ENCODE measurements around the gene RRP15.
"Not testable (repeated sequence)": the region's sequence is repeated elsewhere in the genome, so short reads cannot be mapped to it uniquely, and the experiment has no call there.

Gene RRP15

DNA sequence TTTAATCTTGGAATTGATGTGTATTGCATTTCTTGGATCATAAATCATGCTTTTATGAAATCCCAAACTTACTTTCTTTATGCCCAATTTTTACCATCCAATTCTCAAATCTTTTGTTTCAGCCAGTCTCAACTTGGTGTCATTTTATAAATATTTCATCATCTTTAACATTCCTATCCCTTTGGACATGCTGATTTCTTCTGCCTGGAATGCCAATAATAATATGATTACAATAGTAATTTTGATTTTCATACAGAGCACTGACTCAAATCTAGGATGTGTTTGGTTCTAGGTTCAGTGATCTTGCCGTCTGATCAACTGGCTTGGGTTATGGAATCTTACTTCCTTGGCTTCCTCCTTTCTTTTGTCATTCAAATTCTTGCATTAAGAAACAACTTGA is 12.8 kb downstream of the RRP15 start:
- DNase-seq: no peak

DNA sequence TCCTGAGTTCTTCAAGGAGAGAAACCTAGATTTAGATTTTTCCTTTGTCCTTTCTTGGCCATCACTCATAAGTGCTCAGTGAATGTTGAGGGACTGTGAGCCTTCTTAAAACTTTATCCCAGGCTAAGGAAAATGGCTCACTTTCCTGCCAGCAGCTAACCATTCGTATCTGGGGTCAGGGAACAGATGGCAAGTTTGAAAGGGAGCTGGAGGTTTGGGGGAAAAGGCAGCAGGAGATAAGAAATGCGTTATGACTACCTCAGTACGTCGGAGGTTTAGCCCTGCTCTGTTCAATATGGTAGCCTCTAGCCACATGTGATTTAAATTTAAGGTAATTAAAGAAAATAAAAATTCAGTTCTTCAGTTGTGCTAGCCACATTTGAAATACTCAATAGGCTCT is 13.3 kb downstream of the RRP15 start:
- no peak for DNase-seq

DNA sequence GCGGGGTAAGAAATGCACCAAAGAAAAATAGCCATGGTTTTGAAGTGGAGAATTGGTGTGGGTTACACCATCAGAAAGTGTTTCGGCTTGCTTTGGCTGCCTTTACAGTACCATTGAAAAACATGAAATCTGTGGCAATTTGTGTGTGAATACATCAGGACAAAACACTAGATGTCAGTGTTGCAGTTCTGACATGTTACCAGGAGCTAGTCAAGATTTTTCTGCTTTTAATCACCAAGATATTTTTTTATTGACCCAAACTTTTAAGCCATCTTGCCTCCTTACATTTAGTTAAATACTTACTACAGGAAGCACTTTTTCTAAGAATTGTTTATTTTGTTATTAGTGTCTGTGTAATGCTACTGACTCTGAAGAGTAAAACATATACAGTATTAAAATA is 14.3 kb downstream of the RRP15 start:
- no peak for DNase-seq

DNA sequence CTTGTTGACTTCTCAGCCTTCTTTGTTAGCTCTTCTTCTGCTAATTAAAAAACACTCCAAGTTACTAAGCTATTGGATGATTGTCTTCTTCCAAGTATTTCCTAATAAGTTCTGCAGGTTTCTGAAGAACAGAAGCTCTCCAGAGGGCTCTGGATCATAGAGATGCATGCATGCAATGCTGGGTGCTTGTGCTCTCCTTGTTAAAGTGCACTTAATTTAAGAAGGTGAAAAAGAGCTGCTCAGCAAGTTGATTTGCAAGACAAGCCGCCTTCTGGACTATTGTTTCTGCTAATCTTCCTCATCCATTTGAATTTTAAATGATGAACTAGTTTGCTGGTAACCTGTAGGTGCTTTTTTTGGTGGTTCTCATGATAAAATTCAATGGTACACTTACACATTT is 16.1 kb downstream of the RRP15 start:
- no peak for DNase-seq

DNA sequence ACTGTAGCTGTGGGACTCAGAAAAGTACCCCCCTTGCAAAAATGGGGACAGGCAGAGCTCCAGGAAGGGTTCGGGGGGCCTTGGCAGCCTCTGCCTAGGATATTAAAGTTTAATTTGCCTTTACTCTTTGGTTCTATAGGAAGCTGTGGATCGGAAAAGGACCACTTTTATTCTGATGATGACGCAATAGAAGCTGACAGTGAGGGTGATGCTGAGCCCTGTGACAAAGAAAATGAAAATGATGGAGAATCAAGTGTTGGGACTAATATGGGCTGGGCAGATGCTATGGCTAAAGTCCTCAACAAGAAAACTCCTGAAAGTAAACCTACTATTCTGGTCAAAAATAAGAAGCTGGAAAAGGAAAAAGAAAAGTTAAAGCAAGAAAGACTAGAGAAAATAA is 17.1 kb downstream of the RRP15 start:
- DNase-seq: no peak

DNA sequence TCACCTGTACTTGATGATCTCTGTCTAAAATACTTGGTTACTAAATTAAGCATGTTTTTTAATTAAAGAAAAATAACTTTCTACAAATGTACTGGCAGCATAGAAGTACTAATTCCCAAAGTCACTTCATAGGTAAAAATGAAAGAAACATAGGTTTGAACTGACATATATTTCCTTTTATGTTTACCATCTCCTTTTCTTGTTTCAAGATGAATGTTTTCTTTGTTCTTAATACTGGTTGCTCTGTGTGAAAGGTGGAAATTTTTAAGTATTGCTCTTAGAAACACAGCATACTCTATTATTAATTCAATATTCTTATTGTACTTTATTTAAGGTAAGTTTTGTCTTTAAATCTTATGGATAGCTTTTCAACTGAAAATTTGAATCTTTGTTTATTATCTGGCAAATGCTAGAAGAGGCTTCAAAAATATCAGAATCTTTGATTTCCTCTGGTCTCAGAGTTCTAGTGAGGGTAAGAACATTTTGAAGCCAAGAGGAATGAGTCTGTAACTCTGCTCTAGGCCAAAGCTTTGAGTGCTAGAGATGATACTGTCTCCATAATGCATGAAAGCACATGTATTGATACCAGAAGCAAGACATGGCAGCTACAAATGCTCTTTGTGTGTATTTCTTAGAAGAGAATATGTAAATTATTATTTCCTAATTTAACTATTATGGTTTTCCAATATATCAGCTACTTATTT is 18.2 kb downstream of the RRP15 start:
- DNase-seq: no peak

DNA sequence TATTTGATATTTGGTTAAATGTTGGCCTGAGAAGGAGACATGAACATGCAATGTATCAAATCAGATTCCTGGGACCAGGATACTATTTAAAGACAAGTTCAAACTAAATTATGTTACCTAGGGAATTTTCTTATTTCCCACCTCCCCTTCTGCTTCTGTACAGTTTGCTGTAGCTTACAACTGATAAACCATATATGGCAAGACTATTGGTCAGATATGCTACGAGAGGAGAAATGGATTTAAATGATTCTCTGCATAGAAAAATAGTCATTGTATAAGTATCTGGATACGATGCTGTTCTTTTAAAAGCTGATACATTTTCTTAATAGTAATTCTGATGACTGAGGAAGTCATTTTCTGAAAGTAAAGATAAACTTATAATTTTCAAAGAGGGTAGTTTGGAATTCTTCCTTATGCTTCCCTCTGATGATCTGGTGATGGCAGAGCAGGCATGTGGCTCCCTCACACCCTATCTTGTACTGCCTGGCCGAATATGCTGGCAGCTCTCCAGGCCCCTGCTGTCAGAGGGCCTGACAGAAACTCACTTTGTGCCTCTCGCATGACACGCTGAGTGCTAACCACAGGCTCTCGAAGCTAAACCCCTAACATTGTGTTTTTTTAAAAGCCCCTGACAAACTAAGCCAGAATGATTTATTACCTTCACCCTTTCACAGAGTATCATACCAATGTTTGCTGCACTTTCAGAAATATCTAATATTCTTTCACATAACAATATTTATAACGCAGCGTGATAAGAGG is 19.4 kb downstream of the RRP15 start:
- DNase-seq: no peak

DNA sequence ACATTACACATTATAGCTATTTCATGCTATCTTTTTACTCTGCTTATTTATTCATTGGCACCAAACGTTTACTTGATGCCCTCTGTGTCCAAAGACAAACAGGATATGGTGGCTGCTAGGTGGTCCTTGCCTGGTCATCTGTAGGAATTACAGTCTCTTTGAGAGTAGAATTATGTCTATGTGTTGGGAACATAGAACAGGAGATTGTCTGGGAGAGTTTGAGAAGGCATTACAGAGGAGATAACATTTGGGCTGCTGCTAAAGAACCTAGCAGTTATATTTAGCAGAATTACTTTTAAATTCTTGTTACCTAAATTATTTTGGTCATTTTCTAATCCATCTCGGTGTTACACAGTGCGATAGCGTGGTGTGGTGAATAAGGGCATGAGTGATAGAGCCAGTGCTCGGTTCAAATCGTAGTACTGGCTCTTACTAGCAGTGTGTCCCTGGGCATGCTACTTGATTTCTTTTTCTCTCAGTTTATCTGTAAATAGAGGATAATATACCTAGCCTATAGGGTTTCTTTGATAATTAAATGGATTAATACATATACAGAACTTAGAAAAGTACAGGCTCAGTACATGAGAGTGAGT is 20.5 kb downstream of the RRP15 start:
- DNase-seq: no peak

DNA sequence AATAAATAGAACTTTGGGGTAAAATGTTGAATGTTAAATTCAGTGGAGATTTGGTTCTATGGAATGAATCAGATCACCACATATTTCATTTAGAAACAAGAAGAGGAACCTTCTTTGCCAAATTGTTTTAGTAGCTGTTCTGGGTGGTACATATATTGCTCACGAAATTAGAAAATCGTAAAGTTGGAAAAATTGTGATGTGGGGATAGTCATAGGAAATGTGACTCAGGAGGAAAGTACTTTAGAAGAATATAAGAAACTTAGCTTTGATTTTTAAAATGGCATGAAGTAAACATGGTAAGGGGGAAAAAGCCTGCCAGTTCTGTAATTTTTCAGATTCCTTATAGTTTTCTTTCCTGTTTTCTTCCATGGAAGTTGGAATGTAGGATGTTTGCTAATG is 27.4 kb downstream of the RRP15 start:
- no peak for DNase-seq

DNA sequence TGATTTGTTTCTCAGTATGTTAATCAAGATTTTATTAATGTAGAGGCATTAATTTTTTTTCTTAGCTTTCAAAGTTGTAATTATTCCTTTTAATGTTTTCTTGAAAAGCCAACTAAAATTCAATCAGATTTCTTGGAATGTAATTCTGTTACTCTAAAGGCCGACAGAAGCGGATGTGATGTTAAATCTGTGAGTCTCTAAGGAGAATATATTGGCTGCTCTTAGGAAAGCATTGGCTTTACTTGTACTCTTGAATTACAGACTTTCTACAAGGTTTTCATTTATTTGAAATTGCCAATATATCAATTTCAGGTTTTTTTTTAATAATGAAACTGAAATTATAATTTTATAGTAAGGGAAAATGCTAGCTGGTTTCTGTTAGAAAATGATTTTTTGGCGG is 29.2 kb downstream of the RRP15 start:
- no peak for DNase-seq

DNA sequence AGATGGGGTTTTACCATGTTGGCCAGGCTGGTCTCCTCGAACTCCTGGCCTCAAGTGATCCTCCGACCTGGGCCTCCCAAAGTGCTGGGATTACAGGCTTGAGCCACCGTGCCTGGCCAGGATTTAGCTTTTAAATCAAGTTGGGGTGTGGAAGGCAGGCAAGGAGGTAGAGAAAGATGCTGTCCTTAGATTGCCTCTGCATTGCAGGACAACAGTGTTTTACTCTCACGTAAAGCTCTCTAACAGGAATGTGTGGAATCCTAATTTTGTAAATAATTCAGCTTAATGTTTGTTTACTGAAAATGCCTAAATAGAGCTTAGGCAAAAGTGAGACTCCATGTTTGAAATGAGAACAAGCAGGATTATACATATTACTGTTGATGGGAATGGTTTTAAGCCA is 30.5 kb downstream of the RRP15 start:
- DNase-seq: no peak

DNA sequence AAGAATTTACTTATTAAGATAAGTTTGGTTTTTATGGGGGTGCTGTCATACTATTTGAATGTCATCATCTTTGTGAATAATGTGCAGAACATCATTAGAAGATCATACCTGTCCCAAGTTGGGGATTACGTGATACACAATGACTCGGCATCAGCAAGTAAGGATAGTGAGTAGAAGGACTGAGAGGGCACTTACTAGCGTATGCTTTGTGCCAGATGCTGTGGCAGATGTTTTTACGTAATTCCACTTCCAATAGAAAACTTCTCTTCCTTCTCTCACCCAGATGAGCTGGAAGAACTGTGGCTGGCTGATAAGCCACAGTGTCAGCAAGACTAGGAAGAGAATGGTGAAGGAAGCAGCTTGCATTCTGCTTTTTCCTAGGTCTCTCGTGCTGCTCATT is 32.0 kb downstream of the RRP15 start:
- no peak for DNase-seq

DNA sequence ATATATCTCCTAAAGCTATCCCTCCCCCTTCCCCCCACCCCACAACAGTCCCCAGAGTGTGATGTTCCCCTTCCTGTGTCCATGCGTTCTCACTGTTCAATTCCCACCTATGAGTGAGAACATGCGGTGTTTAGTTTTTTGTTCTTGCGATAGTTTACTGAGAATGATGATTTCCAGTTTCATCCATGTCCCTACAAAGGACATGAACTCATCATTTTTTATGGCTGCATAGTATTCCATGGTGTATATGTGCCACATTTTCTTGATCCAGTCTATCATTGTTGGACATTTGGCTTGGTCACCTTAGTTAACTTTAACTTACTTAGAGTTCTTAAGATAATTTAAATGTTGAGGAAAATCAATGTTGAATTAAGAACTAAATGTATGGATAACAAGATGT is 35.1 kb downstream of the RRP15 start:
- not testable (repeated sequence) for DNase-seq

DNA sequence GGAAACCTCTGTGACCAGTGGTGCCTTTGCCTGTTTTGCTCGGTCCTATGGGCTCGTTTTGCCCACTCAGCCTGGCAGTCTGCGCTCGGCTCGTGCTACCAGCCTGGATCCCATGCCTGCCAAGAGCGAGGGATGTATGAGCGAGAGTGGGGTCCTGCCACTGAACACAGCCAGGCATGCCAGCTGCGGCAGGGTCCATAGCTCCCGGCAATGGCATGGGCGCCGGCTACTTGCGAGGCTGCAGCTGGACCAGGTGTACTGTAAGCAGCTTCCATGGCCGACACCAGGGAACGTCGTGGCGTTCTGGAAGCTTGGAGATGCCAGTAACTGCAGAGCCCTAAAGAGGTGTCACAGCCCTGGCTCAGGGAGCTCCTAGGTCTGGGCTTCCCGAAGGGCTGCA is 37.7 kb downstream of the RRP15 start:
- no peak for DNase-seq

DNA sequence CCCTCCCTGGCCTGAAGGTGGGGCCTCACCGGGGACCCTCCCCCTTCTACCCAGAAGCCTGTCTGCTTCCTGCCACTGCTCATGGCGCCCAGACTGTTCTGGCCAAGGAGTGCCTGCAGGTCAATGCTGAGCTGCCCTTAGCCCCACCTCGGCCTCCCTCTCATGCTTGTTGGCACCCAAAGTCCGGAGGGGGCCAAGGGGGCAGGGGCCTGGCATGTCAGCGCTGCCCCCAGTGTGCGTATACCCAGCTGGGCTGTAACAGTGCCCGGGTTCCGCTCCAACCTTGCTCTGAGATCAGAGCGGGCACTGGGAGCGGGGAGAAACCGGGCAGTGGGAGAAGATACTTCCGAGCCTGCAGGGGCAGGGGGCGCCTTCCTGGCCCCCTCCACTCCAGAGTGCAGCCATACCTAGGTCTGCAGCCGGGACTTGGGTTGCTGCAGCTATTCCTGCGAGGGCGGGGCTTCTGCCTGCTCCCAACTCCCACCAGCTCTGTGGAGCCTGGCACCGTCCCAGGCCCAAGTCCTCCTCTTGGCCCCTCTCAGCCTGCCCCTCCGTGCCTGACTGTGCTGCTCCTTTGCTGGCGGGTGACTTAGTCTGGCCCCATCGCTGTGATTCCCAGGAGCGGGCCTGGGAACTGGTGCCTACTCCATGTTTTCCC is 38.6 kb downstream of the RRP15 start:
- no peak for DNase-seq

DNA sequence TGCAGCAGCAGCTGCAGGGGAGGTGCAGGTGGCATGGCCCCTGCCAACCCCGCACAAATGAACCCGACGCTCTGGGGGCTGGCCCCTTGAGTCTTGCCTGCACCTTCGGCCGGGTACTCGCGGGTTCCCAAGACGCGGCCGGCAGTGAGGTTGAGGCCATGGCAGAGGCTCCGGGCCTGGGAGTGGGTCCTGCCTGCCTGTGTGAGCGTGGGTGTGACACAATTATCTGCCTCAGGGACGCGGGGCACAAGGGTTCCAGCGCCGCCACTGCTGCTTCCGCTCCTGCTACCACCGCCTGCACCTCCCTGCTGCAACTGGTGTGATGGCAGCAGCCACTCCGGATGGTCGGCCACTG is 39.1 kb downstream of the RRP15 start:
- no peak for DNase-seq

DNA sequence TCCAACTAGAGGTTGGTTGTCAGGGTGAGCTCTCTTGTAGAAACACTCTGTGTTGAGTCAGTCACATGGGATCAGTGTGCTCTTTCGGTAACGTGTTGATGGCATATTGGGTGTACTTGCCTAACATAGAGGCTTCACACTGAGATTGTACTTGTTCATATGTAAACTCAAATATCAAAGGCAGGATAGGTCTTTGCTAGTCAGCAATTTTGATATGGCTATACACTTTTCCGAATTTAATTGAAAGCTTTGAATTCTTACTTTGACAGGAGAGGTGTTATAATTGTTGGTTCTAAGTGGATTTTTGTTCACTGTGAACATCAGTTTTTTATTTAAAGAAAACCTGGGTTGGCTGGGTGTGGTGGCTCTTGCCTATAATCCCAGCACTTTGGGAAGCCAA is 43.7 kb downstream of the RRP15 start:
- DNase-seq: no peak

DNA sequence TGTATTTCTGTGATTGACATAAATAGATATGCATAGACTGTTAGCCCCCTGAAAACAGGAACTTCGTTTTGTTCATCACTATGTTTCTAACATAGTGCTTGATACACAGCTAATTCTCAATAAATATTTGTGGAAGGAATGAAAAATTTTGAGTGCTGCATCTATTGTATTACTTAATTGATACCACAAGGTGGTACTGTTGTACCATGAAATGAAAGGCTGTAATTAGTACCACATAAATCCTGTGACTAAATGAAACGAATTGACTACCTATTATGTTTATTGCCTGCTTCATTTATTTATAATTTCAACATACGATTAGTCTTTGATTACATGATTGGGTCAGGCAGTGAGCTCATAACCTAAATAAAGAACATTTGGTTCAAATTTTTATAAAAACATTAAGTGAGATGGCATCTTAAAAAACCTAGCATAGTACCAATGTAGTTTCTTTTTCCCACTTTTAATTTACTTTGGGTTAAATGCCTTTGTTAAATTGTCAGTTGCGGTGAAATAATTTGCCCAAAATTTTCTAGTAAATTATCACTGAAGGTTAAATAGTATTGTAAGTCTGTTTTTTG is 45.0 kb downstream of the RRP15 start:
- DNase-seq: no peak

DNA sequence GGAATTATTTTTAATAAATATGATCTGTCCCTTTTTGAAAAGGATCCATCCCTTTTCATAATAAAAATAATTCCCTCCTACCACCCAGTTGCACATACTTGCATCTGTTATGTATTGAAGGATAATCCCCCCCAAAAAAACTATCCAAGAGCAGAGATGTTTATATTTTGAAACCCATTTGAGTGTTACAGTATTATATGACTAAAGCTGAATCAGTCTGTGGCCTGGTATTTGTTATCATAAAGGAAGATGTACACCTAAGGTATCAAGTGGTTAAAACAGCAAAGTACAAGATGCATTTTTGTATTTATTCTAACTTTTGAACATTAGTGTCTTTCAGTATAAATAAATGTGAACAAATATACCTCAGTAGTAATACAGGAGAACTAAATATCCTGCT is 47.3 kb downstream of the RRP15 start:
- no peak for DNase-seq

DNA sequence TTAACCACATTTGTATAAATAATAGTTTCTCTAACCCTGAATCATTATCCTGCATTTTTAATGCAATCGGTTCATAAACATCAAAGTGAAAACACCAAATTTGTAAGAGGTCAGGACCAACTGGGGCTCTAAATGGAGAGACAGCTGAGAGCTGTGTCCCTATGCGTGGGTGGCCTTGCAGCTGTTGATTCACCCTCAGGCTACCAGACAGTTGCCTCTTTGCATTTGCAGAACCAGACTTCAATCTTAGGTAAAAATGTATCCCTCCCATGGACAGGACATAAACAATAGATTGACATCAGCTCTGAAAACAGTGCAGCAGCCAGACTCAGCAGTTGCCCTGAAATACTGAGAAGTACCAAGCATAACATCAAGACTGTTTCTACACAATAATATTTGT is 51.2 kb downstream of the RRP15 start:
- no peak for DNase-seq

DNA sequence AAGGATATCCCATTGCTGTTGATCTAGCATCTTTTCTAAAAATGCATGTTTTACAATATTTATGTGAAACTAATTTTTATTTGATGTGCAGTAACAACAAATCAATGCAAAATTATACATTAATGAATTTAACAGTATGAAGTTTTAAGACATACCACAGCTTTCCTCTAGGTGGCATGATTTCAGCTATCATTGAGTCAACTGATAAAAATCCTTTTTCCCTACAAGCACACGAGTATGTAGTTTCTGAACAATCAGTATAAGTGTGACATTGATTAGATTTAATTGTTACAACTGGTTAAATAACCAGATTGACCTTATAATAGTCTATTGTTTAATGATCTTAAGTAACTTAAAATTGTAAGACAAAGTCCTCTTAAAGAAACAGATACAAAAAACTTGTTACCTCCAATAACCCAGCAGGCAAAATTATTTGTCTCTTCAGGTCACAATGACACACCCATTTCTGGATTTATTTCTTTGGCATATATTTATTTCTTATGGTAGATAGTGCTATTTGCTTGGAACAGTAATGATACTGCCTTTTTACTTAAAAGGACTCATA is 54.3 kb downstream of the RRP15 start:
- DNase-seq: no peak

DNA sequence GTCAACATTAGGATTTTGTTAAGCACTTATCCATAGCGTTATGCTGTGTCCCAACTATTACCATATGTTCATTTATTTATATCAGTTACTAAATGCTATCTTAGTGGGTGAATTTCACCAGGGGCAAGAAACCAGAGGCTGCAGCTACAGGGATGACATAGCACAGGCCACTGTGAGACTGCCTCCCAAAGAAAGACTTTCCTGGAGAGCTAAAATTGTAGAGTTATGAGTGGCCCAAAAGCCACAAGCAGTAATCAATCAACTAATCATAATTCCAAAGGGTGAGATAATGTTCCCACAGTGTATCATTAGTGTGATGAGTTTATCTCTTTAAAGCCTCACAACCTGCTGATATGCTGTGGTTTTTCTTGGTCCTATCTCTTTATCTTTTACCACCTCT is 56.2 kb downstream of the RRP15 start:
- DNase-seq: no peak

DNA sequence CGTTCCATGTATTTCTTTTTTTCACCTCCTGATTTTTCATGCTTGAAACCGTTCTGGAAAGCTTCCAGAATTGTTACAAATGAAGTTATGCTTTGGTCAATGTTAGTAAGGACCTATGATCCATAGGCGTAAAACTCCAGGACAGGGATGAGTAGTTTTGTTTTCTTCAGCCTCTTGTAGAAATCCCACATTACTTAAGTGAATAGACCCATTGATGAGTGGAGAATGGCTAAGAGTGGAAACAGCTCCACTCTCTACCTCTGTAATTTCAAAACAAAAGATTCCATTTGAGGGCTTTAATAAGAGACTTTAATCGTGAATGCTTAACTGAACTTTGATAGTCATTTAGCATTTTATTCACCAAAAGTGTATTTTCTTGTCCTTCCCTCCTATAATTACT is 57.0 kb downstream of the RRP15 start:
- DNase-seq: no peak
